HCT116 (cell line): Measurements from ENCODE around the gene CFI. TPM values are rescaled to one million over a fixed set of nuclear protein-coding genes. Genes with fewer than 3 reads are reported as not detected.

Experiments used
- ATAC-seq: fragments of 200-7000 bp; cut with Tn5 transposase; 2 replicates; pipeline ENCODE4 v1.9.1; 2020; ENCODE audit warnings: mild to moderate bottlenecking, moderate library complexity
- BruUV-seq: library from RNA; stranded (reverse); fragments of 400-500 nt; replicated peaks from 2 replicates; lab custom pipeline; 2021; lab: Mats Ljungman, UMichigan
- CTCF ChIA-PET: fragments of 300-600 bp; sonication (Branson Sonifier 250); formaldehyde crosslinking; loops from one replicate; lab custom pipeline; 2021; ENCODE audit warnings: antibody characterized with exemption; lab: Charles Lee
- POLR2A ChIA-PET: fragments of 300-600, 350-600 bp; sonication (Branson Sonifier 250); formaldehyde crosslinking; loops from one replicate; lab custom pipeline; 2021; ENCODE audit warnings: antibody characterized with exemption; lab: Charles Lee
- RAD21 ChIA-PET, 2 experiments: fragments of 300-600 bp; sonication (Branson Sonifier 250); formaldehyde crosslinking; loops; one replicate each; lab custom pipeline; 2023; ENCODE audit warnings: low total read pairs in 2 of 2; ENCODE audit not compliant: uncharacterized antibody in 2 of 2, unreplicated experiment in 2 of 2, low non-redundant PET in 1 of 2; lab: Charles Lee
- DNase-seq: peaks from one replicate; pipeline ENCODE4 v3.0.0-alpha.2; 2010; ENCODE audit warnings: low read depth, low spot score
- H2AFZ ChIP-seq: fragments of 200-600 bp; shearing (Covaris generic), sonication (generic); 2 replicates; pipeline ENCODE4 v1.6.1; 2017; ENCODE audit warnings: low read depth, mixed run types, mixed read lengths, antibody characterized with exemption, low read length; ENCODE audit not compliant: poor library complexity, severe bottlenecking
- H3K27ac ChIP-seq: 2 replicates; pipeline ENCODE4 v1.5.1; 2012; ENCODE audit warnings: low read depth, low read length
- H3K27me3 ChIP-seq: fragments of 200-600 bp; sonication (generic); 2 replicates; pipeline ENCODE4 v1.6.1; 2016; ENCODE audit warnings: mixed run types, low read length, mixed read lengths; ENCODE audit not compliant: insufficient read depth
- H3K36me3 ChIP-seq, 2 experiments: fragments of 200-500 bp in 1 of 2; fragments of 200-600 bp in 1 of 2; sonication (Bioruptor generic) in 1 of 2; sonication (generic) in 1 of 2; 2 replicates each; pipeline versions ENCODE4 v1.5.1 to v1.6.1; 2014 to 2016; ENCODE audit warnings: low read length in 2 of 2, inconsistent platforms in 1 of 2, mixed read lengths in 1 of 2, mixed run types in 1 of 2; ENCODE audit not compliant: insufficient read depth in 2 of 2, control insufficient read depth in 1 of 2
- H3K4me1 ChIP-seq, 2 experiments: fragments of 200-600 bp in 1 of 2; sonication (generic) in 1 of 2; 2 replicates each; pipeline versions ENCODE4 v1.5.1 to v1.6.1; 2012 to 2017; ENCODE audit warnings: low read length in 2 of 2, inconsistent platforms in 1 of 2, mild to moderate bottlenecking in 1 of 2, mixed read lengths in 1 of 2, mixed run types in 1 of 2, moderate library complexity in 1 of 2; ENCODE audit not compliant: insufficient read depth in 2 of 2, control insufficient read depth in 1 of 2
- H3K4me2 ChIP-seq: fragments of 200-600 bp; sonication (generic); 2 replicates; pipeline ENCODE4 v1.6.1; 2017; ENCODE audit warnings: mixed run types, low read length, mixed read lengths
- H3K4me3 ChIP-seq, 2 experiments: fragments of 200-600 bp in 1 of 2; sonication (generic) in 1 of 2; replicated peaks in 1 of 2; 2 replicates each; pipeline ENCODE4 v1.5.1; 2011 to 2016; ENCODE audit warnings: low read length in 2 of 2, control low read depth in 1 of 2, low read depth in 1 of 2, mild to moderate bottlenecking in 1 of 2, mixed read lengths in 1 of 2, mixed run types in 1 of 2
- H3K79me2 ChIP-seq: fragments of 200-600 bp; sonication (generic); 2 replicates; pipeline ENCODE4 v1.6.1; 2017; ENCODE audit warnings: mild to moderate bottlenecking, mixed run types, low read length, moderate library complexity, mixed read lengths; ENCODE audit not compliant: insufficient read depth
- H3K9ac ChIP-seq: fragments of 200-600 bp; sonication (generic); 2 replicates; pipeline ENCODE4 v1.6.1; 2016; ENCODE audit warnings: low read length, mixed read lengths
- H3K9me2 ChIP-seq: fragments of 200-600 bp; sonication (generic), shearing (Covaris generic); 2 replicates; pipeline ENCODE4 v1.6.1; 2017; ENCODE audit warnings: mixed run types, mild to moderate bottlenecking, moderate library complexity; ENCODE audit not compliant: insufficient read depth
- H3K9me3 ChIP-seq, 2 experiments: fragments of 200-500 bp in 1 of 2; fragments of 200-600 bp in 1 of 2; sonication (Bioruptor generic) in 1 of 2; sonication (generic) in 1 of 2; 2 replicates each; pipeline ENCODE4 v1.6.1; 2014 to 2017; ENCODE audit warnings: low read length in 2 of 2, mixed read lengths in 2 of 2, inconsistent platforms in 1 of 2, low read depth in 1 of 2, mild to moderate bottlenecking in 1 of 2, mixed run types in 1 of 2, moderate library complexity in 1 of 2; ENCODE audit not compliant: control insufficient read depth in 1 of 2, insufficient read depth in 1 of 2
- H4K20me1 ChIP-seq: fragments of 200-600 bp; sonication (generic), shearing (Covaris generic); 2 replicates; pipeline ENCODE4 v1.6.1; 2017; ENCODE audit warnings: mixed run types, mild to moderate bottlenecking, moderate library complexity; ENCODE audit not compliant: insufficient read depth
- CEBPB ChIP-seq: IDR thresholded peaks from 2 replicates; pipeline ENCODE4 v1.6.1; 2012; ENCODE audit warnings: low read depth
- CTCF ChIP-seq, 3 experiments: fragments of 200-600 bp in 1 of 3; sonication (generic) in 1 of 3; IDR thresholded peaks in 2 of 3; conservative IDR thresholded peaks in 1 of 3; 2 replicates each; pipeline ENCODE4 v1.5.1; 2012 to 2017; ENCODE audit warnings: low read depth in 2 of 3, low read length in 2 of 3, antibody characterized with exemption in 1 of 3, borderline replicate concordance in 1 of 3, control low read depth in 1 of 3, mild to moderate bottlenecking in 1 of 3, mixed read lengths in 1 of 3, mixed run types in 1 of 3, moderate library complexity in 1 of 3; ENCODE audit not compliant: insufficient read depth in 1 of 3
- ELF1 ChIP-seq: IDR thresholded peaks from 2 replicates; pipeline ENCODE4 v1.6.1; 2012; ENCODE audit warnings: low read depth, borderline replicate concordance
- EZH2phosphoT487 ChIP-seq: fragments of 200-600 bp; IDR thresholded peaks from 2 replicates; pipeline ENCODE4 v1.6.1; 2018; ENCODE audit warnings: antibody characterized with exemption, borderline replicate concordance
- MAX ChIP-seq: IDR thresholded peaks from 2 replicates; pipeline ENCODE4 v1.6.1; 2012
- POLR2A ChIP-seq: IDR thresholded peaks from 2 replicates; pipeline ENCODE4 v1.7.0; 2011; ENCODE audit warnings: borderline replicate concordance; ENCODE audit not compliant: insufficient read depth, insufficient read length; ENCODE audit errors: extremely low read depth
- RAD21 ChIP-seq: IDR thresholded peaks from 2 replicates; pipeline ENCODE4 v1.6.1; 2012; ENCODE audit warnings: low read depth, mild to moderate bottlenecking
- SIN3A ChIP-seq: IDR thresholded peaks from 2 replicates; pipeline ENCODE4 v1.6.1; 2012; ENCODE audit warnings: low read depth
- SRF ChIP-seq: IDR thresholded peaks from 2 replicates; pipeline ENCODE4 v1.6.1; 2012; ENCODE audit warnings: low read depth
- TCF7L2 ChIP-seq: IDR thresholded peaks from 2 replicates; pipeline ENCODE4 v1.7.0; 2011; ENCODE audit warnings: borderline replicate concordance, inconsistent platforms; ENCODE audit not compliant: insufficient read depth, insufficient read length; ENCODE audit errors: extremely low read depth
- YY1 ChIP-seq: IDR thresholded peaks from 2 replicates; pipeline ENCODE4 v1.6.1; 2011; ENCODE audit warnings: low read length, low read depth, moderate library complexity, mild to moderate bottlenecking; ENCODE audit not compliant: insufficient replicate concordance; ENCODE audit errors: extremely low read depth
- ZFX ChIP-seq: fragments of 450-650 bp; IDR thresholded peaks from 2 replicates; pipeline ENCODE4 v1.6.1; 2017
- ZNF274 ChIP-seq: fragments of 200-500 bp; sonication (Bioruptor generic); IDR thresholded peaks from 2 replicates; pipeline ENCODE4 v1.6.1; 2014; ENCODE audit warnings: mild to moderate bottlenecking, low read depth, low read length, inconsistent platforms
- intact Hi-C: fragments of 100-400 bp; cut with micrococcal nuclease; formaldehyde crosslinking; loops from 2 replicates; pipeline ENCODE4 v1.10.0; 2022
- total RNA-seq: library from RNA; stranded (reverse); gene quantifications from one replicate; pipeline ENCODE4 v1.2.1, GENCODE V29; 2021; ENCODE audit not compliant: unreplicated experiment

The CFI gene
- total RNA-seq, 1 experiment from 2014 or later, result 0.84 TPM

- ChIA-PET CTCF (no interaction called here), POLR2A (no interaction called here), RAD21 (no interaction called here)
- no peaks in the 10 kb centered on the region; a peak in 1 of 4 replicates for H3K36me3 ChIP-seq
- H3K9me2 ChIP-seq, result no peaks in the 10 kb centered on the region
- TF ChIP-seq MAX (no peak), EZH2phosphoT487 (no peak), CTCF (IDR thresholded peaks at IDR 0.05 in 2 of 3, conservative IDR thresholded peaks at IDR 0.05 in 1 of 3; ENCODE audit: borderline replicate concordance in 1 of 3, insufficient read depth in 1 of 3, low read depth in 2 of 3, low read length in 2 of 3) (no peak), RAD21 (no peak), ZNF274 (no peak), YY1 (no peak), POLR2A (no peak), ELF1 (no peak), CEBPB (no peak), TCF7L2 (no peak), SIN3A (no peak), SRF (no peak), ZFX (no peak)
- no peaks in the 10 kb centered on the region for H4K20me1 ChIP-seq
- H3K27me3 ChIP-seq, result no peaks in the 10 kb centered on the region
- no peak overlapping the region for H3K4me3 ChIP-seq
- H3K27ac ChIP-seq, result no peak overlapping the region
- H3K4me1 ChIP-seq, result peaks cover 13 to 21% of the 10 kb centered on the region in 2 experiments; a peak in 3 of 4 replicates
- no TSS peak for BruUV-seq
- no peak overlapping the region for H3K9ac ChIP-seq
- ATAC-seq, result no peak
- no peaks in the 10 kb centered on the region for H3K9me3 ChIP-seq
- no peak for DNase-seq
- H2AFZ ChIP-seq, result no peak overlapping the region
- H3K4me2 ChIP-seq, result no peak overlapping the region
- intact Hi-C loops, result loop anchor here (5.0 to 10.0 kb wide), 4 partner anchors 103 to 278 kb away; partner anchors contain the start of genes CFI and GAR1
- no peaks in the 10 kb centered on the region for H3K79me2 ChIP-seq
Observed at GRCh38 chr4:109699553-109700225, 102.1 kb downstream of the CFI start.
